Peyer's patch (tissue), 4 donors: Measurements from ENCODE around the gene HOXA5. TPM values are rescaled to one million over a fixed set of nuclear protein-coding genes. Genes with fewer than 3 reads are reported as not detected.

ENCODE experiments used
- DNase-seq, 3 donors: peaks; one replicate each; pipeline ENCODE4 v3.0.0-alpha.2; 2017 to 2019
- H3K27ac ChIP-seq, 4 donors: fragments of 200-600 bp; sonication (generic); one replicate each; pipeline ENCODE4 v1.5.1; 2016 to 2019
- H3K27me3 ChIP-seq, 2 donors: fragments of 200-600 bp; sonication (generic); one replicate each; pipeline ENCODE4 v1.5.1; 2019
- H3K36me3 ChIP-seq, 3 donors: fragments of 200-600 bp; sonication (generic); one replicate each; pipeline ENCODE4 v1.5.1; 2016 to 2019
- H3K4me1 ChIP-seq, 4 donors: fragments of 200-600 bp; sonication (generic); one replicate each; pipeline ENCODE4 v1.5.1; 2016 to 2019
- H3K4me3 ChIP-seq, 4 donors: fragments of 200-600 bp; sonication (generic); 1 replicate in 3 of 4; 2 replicates in 1 of 4; pipeline ENCODE4 v1.5.1; 2016 to 2019; ENCODE audit warnings: mild to moderate bottlenecking in 1 of 4
- H3K9me3 ChIP-seq, 4 donors: fragments of 200-600 bp; sonication (generic); one replicate each; pipeline ENCODE4 v1.5.1; 2016 to 2019; ENCODE audit warnings: mild to moderate bottlenecking in 1 of 4
- POLR2A ChIP-seq, 2 donors: fragments of 450-650 bp; IDR thresholded peaks; one replicate each; pipeline ENCODE4 v1.5.1; 2017; ENCODE audit warnings: antibody characterized with exemption in 2 of 2, mild to moderate bottlenecking in 2 of 2, moderate library complexity in 2 of 2
- total RNA-seq, 4 donors: library from RNA; depleted of rRNA; stranded (reverse); fragments of >200 nt; gene quantifications; one replicate each; pipeline ENCODE4 v1.1.0, GENCODE V29; 2016
- TF ChIP-seq, protein P1 (sequence below), 6 experiments: fragments of 450-650 bp in 4 of 6; fragments of 200-600 bp in 2 of 6; sonication (generic) in 1 of 6; IDR thresholded peaks; one replicate each; pipeline ENCODE4 v1.5.1; 2017 to 2019; ENCODE audit warnings: antibody characterized with exemption in 6 of 6, mild to moderate bottlenecking in 3 of 6, moderate library complexity in 1 of 6

The HOXA5 gene
- total RNA-seq, 4 donors from 2014 or later, result 8.3 to 24.3 (median 20.1) TPM

DNA sequence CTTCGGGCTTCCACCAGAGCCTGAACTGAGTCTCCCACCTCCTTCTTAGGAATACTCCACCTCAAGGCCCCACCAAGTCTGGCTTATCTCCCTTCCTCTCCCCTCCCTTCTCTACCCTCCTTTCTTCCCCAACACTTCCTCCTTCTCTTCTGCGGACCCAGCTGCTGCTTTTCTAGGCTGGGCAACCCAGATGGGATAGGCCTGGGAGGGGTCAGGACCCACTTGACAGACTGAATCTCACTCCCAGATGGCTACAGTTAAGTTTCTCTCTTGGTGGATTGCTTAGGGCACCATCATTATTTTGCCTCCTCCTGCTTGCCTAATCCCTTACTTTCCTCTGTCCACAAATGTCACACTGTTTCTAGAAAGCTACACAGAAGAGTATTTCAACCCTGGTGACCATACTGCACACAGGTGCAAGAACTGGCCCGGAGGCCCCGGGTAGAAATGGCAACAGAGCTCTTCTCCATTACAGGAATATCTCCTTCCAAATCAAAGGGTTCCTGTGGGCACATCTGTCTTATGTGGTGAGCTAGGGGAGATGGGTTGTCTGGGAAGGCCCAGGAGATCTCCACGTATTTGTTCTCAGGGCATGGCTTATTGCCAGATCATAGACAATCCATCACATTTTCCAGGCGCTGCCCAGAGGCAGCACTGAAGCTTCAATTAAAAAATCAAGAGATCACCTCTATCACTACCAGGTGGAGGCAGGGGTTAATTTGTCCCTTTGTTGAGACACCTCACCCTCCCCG lies 46.7 kb upstream of the HOXA5 start:
- Histone ChIP-seq H3K36me3 (no peaks in the 10 kb centered on the region), H3K27ac (no peak overlapping the region), H3K4me3 (no peak overlapping the region), H3K9me3 (no peaks in the 10 kb centered on the region), H3K27me3 (peaks cover 4 to 87% of the 10 kb centered on the region in 2 donors), H3K4me1 (peaks cover 4 to 42% (median 25%) of the 10 kb centered on the region in 4 donors)
- TF ChIP-seq POLR2A (IDR thresholded peaks at IDR 0.05), result no peak
- TF ChIP-seq, protein P1, sequence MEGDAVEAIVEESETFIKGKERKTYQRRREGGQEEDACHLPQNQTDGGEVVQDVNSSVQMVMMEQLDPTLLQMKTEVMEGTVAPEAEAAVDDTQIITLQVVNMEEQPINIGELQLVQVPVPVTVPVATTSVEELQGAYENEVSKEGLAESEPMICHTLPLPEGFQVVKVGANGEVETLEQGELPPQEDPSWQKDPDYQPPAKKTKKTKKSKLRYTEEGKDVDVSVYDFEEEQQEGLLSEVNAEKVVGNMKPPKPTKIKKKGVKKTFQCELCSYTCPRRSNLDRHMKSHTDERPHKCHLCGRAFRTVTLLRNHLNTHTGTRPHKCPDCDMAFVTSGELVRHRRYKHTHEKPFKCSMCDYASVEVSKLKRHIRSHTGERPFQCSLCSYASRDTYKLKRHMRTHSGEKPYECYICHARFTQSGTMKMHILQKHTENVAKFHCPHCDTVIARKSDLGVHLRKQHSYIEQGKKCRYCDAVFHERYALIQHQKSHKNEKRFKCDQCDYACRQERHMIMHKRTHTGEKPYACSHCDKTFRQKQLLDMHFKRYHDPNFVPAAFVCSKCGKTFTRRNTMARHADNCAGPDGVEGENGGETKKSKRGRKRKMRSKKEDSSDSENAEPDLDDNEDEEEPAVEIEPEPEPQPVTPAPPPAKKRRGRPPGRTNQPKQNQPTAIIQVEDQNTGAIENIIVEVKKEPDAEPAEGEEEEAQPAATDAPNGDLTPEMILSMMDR (IDR thresholded peaks at IDR 0.05), result no peak
- no peak for DNase-seq

DNA sequence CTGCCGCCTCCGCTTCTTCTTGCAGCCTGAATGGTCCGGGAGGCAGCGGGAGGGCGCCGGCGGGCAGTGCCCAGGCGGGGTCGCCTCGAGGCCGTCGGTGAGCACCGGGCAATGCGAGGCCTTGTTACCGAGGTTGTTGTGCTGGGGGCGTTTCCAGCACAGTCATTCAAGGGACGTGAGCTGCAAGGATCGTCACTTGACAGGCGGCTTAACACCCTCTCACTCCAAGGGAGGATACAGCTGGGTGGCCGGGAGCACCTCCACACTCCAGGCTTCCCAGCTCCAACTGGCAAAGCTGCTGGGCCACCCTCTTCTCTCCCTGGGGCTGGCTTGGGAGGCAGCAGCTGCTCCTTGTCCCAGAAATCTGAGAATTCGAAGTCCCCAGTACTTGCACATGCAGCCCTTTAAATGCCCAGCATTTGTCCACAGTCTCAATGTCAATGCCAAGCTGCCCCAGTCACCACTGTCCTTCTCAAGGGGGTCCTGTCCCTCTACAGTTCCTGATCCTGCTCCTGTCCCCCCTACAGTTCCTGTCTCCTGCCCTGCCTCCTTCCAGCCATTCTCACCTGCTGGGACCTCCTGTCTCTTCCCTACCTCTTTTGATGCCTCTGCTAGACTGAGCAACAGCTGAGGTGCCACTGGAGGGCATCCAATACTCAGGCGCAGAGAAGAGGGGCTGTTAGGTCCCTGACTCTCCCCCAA lies 46.0 kb upstream of the HOXA5 start:
- Histone ChIP-seq H3K4me3 (peak overlapping the region in 2 of 4 donors; percentile 9 to 33), H3K27me3 (peaks cover 4 to 86% of the 10 kb centered on the region in 2 donors), H3K36me3 (no peaks in the 10 kb centered on the region), H3K4me1 (peaks cover 4 to 49% (median 28%) of the 10 kb centered on the region in 4 donors), H3K27ac (no peak overlapping the region), H3K9me3 (no peaks in the 10 kb centered on the region)
- no peak for TF ChIP-seq POLR2A (IDR thresholded peaks at IDR 0.05)
- TF ChIP-seq, protein P1 (IDR thresholded peaks at IDR 0.05), result no peak
- peak in 2 of 3 donors; percentile 42 to 50 for DNase-seq

DNA sequence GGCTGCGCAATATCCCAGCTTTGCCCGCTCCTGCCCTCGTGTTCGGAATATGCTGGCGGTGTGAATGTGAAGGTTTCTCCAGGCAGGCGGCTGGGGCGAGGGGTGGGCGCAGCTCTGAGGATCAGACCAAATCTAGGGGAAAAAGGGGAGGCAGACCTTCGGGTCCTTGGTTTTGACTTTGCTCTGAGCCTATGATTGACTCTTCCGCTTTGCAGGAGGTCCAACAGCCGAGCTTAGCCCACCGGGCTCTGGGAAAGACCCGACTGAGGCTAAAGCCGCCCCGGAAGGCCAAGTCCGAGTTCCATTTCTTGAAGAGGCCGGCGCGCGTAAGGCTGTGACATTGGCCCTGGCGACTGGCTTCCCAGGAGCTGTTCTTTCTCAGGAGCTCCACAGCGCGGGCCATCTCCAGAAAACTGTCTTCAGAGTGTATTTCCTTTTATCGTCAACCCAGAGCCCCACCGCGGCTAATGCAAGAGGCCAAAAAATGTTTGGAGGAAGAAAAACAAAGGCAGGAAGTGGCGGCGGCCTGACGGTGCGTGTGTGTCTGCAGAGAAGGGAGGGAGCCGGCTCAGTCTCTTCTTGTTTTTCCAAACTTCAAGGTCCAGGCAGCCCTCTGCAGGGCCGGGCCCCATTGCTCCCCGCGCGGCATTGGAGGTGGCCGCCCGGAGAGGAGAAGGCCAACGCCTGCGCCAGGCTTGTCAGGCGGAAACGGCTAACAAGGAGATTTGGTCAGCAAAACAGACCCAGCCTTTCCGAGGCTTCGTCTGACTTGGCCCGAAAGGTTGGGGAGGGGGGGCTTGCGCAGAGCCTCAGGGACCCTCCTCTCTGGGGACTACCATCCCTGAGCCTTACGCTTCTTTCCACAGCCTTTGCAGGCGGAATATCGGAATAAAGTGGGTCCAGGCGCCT lies 45.2 kb upstream of the HOXA5 start:
- H3K27ac ChIP-seq, result no peak overlapping the region
- no peaks in the 10 kb centered on the region for H3K36me3 ChIP-seq
- peaks cover 9 to 57% (median 35%) of the 10 kb centered on the region in 4 donors for H3K4me1 ChIP-seq
- peak overlapping the region in 3 of 4 donors; percentile 9 to 33 (median 21) for H3K4me3 ChIP-seq
- H3K27me3 ChIP-seq, result peaks cover 8 to 85% of the 10 kb centered on the region in 2 donors
- DNase-seq, result peak; percentile 47 to 77 (median 59)
- H3K9me3 ChIP-seq, result no peaks in the 10 kb centered on the region
- TF ChIP-seq POLR2A (IDR thresholded peaks at IDR 0.05), result no peak
- TF ChIP-seq, protein P1 (IDR thresholded peaks at IDR 0.05), result no peak

DNA sequence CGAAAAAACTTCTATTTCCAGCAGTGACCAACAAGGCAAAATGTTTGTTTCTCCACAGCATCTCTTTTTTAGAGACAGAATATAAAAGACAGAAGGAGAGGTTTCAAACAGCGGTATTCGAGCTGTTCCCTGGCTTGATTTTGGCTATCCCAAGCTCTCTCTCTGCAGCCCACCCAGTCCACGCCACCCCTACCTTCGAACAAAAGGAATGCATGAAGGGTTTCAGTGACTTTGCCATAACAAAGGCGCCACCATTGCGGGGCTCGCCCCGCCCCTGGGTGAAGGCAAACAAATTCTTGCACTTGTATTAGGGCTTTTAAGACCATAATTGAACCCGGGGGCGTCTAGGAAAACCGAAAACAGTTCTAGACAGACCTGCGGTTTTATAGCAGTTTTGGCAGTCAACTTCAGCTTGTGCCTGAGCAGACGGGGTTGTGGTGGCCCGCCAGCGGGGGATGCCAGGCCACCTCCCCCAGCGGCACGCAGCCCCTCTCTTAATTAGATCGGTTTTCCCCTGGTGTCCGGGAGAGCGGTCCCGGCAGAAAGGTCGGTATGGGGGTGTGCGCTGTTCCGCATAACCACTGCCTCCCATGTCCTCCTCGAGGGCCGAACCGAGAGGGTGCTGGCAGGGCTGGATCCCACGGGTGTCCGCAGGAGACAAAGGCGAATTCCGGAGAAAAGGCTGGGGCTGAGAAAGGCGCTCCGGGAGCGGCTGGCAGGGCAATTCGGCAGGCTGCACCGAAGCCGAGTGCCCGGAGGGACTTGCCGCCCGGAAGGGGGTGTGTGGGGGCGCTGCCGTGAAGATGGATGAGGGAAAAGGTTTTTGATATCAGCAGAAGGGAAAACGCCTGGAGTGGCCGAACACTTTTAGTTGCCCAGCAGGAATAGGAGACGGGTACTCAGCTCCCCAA lies 44.2 kb upstream of the HOXA5 start:
- Histone ChIP-seq H3K4me1 (peaks cover 9 to 51% (median 28%) of the 10 kb centered on the region in 4 donors), H3K4me3 (peak overlapping the region in 2 of 4 donors; percentile 9 to 33), H3K9me3 (no peaks in the 10 kb centered on the region), H3K36me3 (no peaks in the 10 kb centered on the region), H3K27ac (no peak overlapping the region), H3K27me3 (peaks cover 8 to 85% of the 10 kb centered on the region in 2 donors)
- TF ChIP-seq, protein P1 (IDR thresholded peaks at IDR 0.05), result no peak
- no peak for TF ChIP-seq POLR2A (IDR thresholded peaks at IDR 0.05)
- DNase-seq, result peak in 2 of 3 donors; percentile 42 to 50
